NCI-H510A (cell line): ENCODE measurements around the gene NMB.

Experiments used
- DNase-seq: peaks from one replicate; lab custom pipeline; 2025; lab: John Stamatoyannopoulos, UW

The NMB gene

DNA sequence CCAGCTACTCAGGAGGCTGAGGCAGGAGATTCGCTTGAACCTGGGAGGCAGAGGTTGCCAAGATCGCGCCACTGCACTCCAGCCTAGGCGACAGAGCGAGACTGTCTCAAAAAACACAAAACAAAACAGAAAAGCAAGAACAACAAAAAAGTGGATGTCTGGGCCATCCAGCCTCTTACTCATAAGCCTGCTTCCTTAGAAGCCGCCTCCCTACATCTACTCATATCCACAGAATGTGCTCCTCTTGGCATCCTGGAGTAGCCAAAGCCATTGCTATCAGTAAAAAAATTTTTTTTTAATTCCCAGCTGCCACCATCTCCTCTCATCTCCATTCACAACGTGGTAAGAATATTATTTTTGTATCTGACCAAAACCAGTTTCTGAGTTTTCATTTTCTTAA is 46.4 kb downstream of the NMB start:
- DNase-seq: no peak

DNA sequence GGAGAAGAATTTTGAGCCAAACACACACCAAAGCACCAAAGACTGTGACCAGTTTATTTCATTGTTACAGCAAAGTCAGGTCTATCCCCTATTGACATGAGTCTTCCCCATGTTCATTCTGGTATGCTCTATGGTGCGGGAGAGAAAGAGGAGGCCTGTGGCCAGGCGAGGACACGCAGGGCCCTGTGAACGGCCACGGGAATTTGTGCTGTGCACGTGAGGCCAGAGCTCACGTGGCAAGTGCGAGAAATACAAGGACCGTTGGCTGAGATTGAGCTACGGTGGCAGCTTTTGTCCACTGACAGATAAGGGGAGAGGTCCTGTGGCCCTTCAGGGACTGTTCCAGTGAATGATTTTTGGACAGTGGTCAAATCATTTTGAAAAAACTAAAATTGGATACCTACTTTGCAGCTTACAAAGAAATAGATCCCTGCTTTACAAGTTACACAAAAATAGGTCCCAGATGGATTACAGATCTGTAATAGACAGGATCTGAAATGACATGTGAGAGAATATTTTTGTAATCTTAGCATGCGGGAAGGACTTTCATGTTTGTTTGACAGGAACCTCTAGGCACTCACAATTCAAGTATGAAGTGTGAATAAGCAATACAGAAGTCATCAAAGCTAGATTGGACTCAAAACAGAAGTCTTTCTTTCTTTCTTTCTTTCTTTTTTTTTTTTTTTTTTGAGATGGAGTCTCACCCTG is 48.0 kb downstream of the NMB start:
- no peak for DNase-seq

DNA sequence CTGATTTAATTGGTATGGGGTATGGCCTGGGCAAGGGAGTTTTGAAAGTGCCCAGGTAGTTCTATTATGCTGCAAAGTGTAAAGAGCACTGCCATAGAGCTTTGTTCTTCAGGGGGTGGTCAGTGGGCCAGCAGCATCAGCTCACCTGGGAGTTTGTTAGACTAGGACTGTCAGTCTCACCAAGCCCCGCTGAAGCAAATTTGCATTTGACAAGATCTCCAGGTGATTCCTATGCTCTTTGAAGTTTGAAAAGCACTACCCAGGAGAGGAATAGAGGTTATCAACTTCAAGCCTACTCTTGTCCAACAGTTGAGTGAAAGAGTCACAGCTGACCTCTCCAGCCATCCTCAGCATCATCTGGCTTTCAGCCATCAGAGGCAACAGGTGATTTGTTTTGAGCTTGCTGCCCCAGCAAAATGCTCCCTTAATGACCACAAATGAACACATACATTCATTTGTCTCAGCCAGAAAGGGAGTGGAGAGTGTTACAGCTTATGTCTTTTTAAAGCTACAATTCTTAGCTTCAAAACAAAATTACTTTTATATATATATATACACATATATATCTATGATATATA is 49.2 kb downstream of the NMB start:
- no peak for DNase-seq

DNA sequence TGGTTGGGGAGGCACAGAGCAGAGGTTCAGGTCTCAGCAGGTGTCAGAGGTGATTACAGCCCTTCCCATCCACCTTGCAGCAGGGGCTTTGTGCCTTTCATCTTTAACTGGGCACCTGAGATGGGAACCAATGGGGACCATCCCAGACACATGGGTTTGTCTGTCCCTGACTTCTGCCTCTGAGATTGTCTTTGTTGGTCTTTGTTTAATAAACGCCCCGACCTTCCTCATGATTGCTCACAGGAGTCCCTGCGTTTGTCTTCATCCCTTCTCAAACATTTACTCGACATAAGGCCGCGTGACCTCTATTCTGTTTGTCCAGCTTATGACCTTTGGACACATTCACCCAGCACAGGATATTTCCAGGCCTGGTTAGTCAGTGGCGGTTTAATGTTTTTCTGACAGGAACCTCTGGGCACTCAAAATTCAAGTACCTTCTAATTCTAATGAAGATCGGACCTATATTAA is 51.3 kb downstream of the NMB start:
- no peak for DNase-seq

DNA sequence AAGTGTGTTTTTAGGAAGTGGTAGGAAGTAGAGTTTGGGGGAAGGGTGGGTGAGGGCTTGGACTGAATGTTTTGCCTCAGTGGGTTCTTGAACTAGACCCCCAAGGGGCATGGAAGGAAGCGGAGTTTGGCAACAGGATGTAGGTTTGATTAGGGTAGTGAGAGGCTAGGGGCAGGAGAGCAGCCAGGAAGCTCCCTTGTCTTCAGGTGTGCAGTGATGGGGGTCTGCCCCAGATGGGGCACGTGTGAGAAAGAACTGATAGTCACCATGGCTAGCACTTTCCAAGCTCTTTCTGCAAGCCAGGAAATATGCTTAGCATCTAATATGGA is 52.5 kb downstream of the NMB start:
- no peak for DNase-seq
